HG03558 (cell line): Measurements from ENCODE around the gene DCST1.

ENCODE experiments used
- ATAC-seq: cut with Tn5 transposase; IDR thresholded peaks from one replicate; pipeline ENCODE4 v1.9.1; 2021; ENCODE audit warnings: moderate number of reproducible peaks; ENCODE audit not compliant: unreplicated experiment; ENCODE audit errors: extremely low read depth

The DCST1 gene

GRCh38 chr1:155029513-155030242 is 3.9 kb upstream of the DCST1 start:
- no peak for ATAC-seq

GRCh38 chr1:155030243-155030795 is 3.3 kb upstream of the DCST1 start:
- ATAC-seq = no peak

GRCh38 chr1:155030899-155031298 is 2.7 kb upstream of the DCST1 start:
- ATAC-seq = no peak

- ATAC-seq = no peak
Measured at GRCh38 chr1:155032886-155033285, 738 bp upstream of the DCST1 start.

GRCh38 chr1:155034318-155035208 is 939 bp downstream of the DCST1 start:
- ATAC-seq = no peak

GRCh38 chr1:155035936-155036335 is 2.3 kb downstream of the DCST1 start:
- ATAC-seq = no peak

- ATAC-seq = no peak
Measured at GRCh38 chr1:155037043-155037442, 3.4 kb downstream of the DCST1 start.

GRCh38 chr1:155037851-155038441 is 4.3 kb downstream of the DCST1 start:
- ATAC-seq = no peak

- ATAC-seq = no peak
Measured at GRCh38 chr1:155038602-155039307, 5.1 kb downstream of the DCST1 start.

- ATAC-seq = no peak
Measured at GRCh38 chr1:155039308-155039669, 5.7 kb downstream of the DCST1 start.

GRCh38 chr1:155040358-155041093 is 6.9 kb downstream of the DCST1 start:
- no peak for ATAC-seq

- ATAC-seq = no peak
Measured at GRCh38 chr1:155042789-155043188, 9.2 kb downstream of the DCST1 start.

- no peak for ATAC-seq
Measured at GRCh38 chr1:155043301-155043702, 9.7 kb downstream of the DCST1 start.

GRCh38 chr1:155043793-155044192 is 10.2 kb downstream of the DCST1 start:
- no peak for ATAC-seq

- ATAC-seq = no peak
Measured at GRCh38 chr1:155044365-155044764, 10.7 kb downstream of the DCST1 start.

- no peak for ATAC-seq
Measured at GRCh38 chr1:155044812-155045657, 11.4 kb downstream of the DCST1 start.

- no peak for ATAC-seq
Measured at GRCh38 chr1:155048449-155049334, 15.1 kb downstream of the DCST1 start.
